Breast epithelium (tissue), 4 donors: ENCODE data around the gene GRP. TPM values are rescaled to one million over a fixed set of nuclear protein-coding genes. Genes with fewer than 3 reads are reported as not detected.

Source experiments
- DNase-seq, 2 donors: peaks; one replicate each; pipeline ENCODE4 v3.0.0-alpha.2; 2019; ENCODE audit warnings: low spot score in 2 of 2
- H3K27ac ChIP-seq, 2 donors: fragments of 200-600 bp; sonication (generic) in 1 of 2; one replicate each; pipeline ENCODE4 v1.5.1; 2016 to 2019; ENCODE audit warnings: mild to moderate bottlenecking in 1 of 2
- H3K27me3 ChIP-seq, 2 donors: fragments of 200-600 bp; sonication (generic) in 1 of 2; one replicate each; pipeline versions ENCODE4 v1.5.1 to v1.6.0; 2017 to 2019; ENCODE audit warnings: control low read depth in 1 of 2, mild to moderate bottlenecking in 1 of 2
- H3K36me3 ChIP-seq: fragments of 200-600 bp; one replicate; pipeline ENCODE4 v1.5.1; 2019
- H3K4me1 ChIP-seq, 2 donors: fragments of 200-600 bp; sonication (generic); one replicate each; pipeline ENCODE4 v1.5.1; 2016 to 2019; ENCODE audit warnings: control low read depth in 1 of 2
- H3K4me3 ChIP-seq, 3 donors: fragments of 200-600 bp; sonication (generic); 1 replicate in 2 of 3; 2 replicates in 1 of 3; pipeline ENCODE4 v1.5.1; 2016 to 2019; ENCODE audit warnings: mild to moderate bottlenecking in 3 of 3, moderate library complexity in 2 of 3
- H3K9me3 ChIP-seq, 2 donors: fragments of 200-600 bp; sonication (generic) in 1 of 2; one replicate each; pipeline ENCODE4 v1.5.1; 2016 to 2019; ENCODE audit warnings: control low read depth in 1 of 2
- CTCF ChIP-seq, 3 donors: fragments of 450-650 bp; IDR thresholded peaks; one replicate each; pipeline ENCODE4 v1.5.1; 2016 to 2017; ENCODE audit warnings: antibody characterized with exemption in 3 of 3, mild to moderate bottlenecking in 3 of 3, moderate library complexity in 3 of 3
- POLR2A ChIP-seq: fragments of 450-650 bp; IDR thresholded peaks from one replicate; pipeline ENCODE4 v1.6.1; 2016; ENCODE audit warnings: antibody characterized with exemption, mild to moderate bottlenecking, moderate library complexity
- POLR2AphosphoS5 ChIP-seq, 3 donors: sonication (generic); formaldehyde crosslinking; IDR thresholded peaks; one replicate each; pipeline ENCODE4 v1.6.1; 2017; ENCODE audit warnings: antibody characterized with exemption in 3 of 3
- intact Hi-C: fragments of 100-400 bp; cut with DNase I; formaldehyde crosslinking; loops from one replicate; pipeline ENCODE4 v1.15.1; 2023; ENCODE audit warnings: low total_unique reads
- total RNA-seq, 3 donors: library from RNA; depleted of rRNA; stranded (reverse); fragments of >200 nt; gene quantifications; one replicate each; pipeline ENCODE4 v1.1.0, GENCODE V29; 2016

Gene GRP
- total RNA-seq, 3 donors from 2014 or later = 1.6 to 4.7 TPM; not detected in 1

GRCh38 chr18:59264651-59265245, 44.8 kb downstream of the GRP start:
- no peak for DNase-seq
- peaks cover 0 to 65% of the 10 kb centered on the region in 2 donors for H3K27me3 ChIP-seq
- H3K4me1 ChIP-seq = no peaks in the 10 kb centered on the region
- intact Hi-C loops = no loop called here
- H3K27ac ChIP-seq = no peak overlapping the region
- TF ChIP-seq CTCF (IDR thresholded peaks at IDR 0.05) (no peak), POLR2AphosphoS5 (IDR thresholded peaks at IDR 0.05) (no peak)
- no peaks in the 10 kb centered on the region for H3K9me3 ChIP-seq
- peak overlapping the region in 2 of 3 donors; percentile 44 to 62 for H3K4me3 ChIP-seq
- H3K36me3 ChIP-seq = no peaks in the 10 kb centered on the region

GRCh38 chr18:59265246-59265973, 45.5 kb downstream of the GRP start:
- Histone ChIP-seq H3K9me3 (no peaks in the 10 kb centered on the region), H3K4me3 (peak overlapping the region; percentile 23 to 62 (median 44)), H3K4me1 (no peaks in the 10 kb centered on the region), H3K36me3 (no peaks in the 10 kb centered on the region), H3K27me3 (peaks cover 0 to 71% of the 10 kb centered on the region in 2 donors), H3K27ac (no peak overlapping the region)
- no peak for DNase-seq
- TF ChIP-seq POLR2A (no peak), CTCF (IDR thresholded peaks at IDR 0.05) (no peak), POLR2AphosphoS5 (IDR thresholded peaks at IDR 0.05) (no peak)
- intact Hi-C loops = no loop called here

GRCh38 chr18:59265974-59266369, 46.0 kb downstream of the GRP start:
- H3K27me3 ChIP-seq = peaks cover 0 to 77% of the 10 kb centered on the region in 2 donors
- no peaks in the 10 kb centered on the region for H3K4me1 ChIP-seq
- peak overlapping the region in 1 of 3 donors; percentile 62 for H3K4me3 ChIP-seq
- H3K36me3 ChIP-seq = no peaks in the 10 kb centered on the region
- DNase-seq = no peak
- no peaks in the 10 kb centered on the region for H3K9me3 ChIP-seq
- no peak overlapping the region for H3K27ac ChIP-seq
- intact Hi-C loops = no loop called here
- no peak for TF ChIP-seq POLR2A
- TF ChIP-seq POLR2AphosphoS5 (IDR thresholded peaks at IDR 0.05) = no peak
- TF ChIP-seq CTCF (IDR thresholded peaks at IDR 0.05) = no peak

GRCh38 chr18:59266459-59266858, 46.5 kb downstream of the GRP start:
- Histone ChIP-seq H3K36me3 (no peaks in the 10 kb centered on the region), H3K9me3 (no peaks in the 10 kb centered on the region), H3K4me3 (no peak overlapping the region), H3K27ac (no peak overlapping the region), H3K27me3 (peaks cover 0 to 81% of the 10 kb centered on the region in 2 donors), H3K4me1 (no peaks in the 10 kb centered on the region)
- intact Hi-C loops = no loop called here
- no peak for TF ChIP-seq CTCF (IDR thresholded peaks at IDR 0.05)
- TF ChIP-seq POLR2A = no peak
- TF ChIP-seq POLR2AphosphoS5 (IDR thresholded peaks at IDR 0.05) = no peak
- no peak for DNase-seq

- TF ChIP-seq POLR2AphosphoS5 (IDR thresholded peaks at IDR 0.05) (no peak), CTCF (IDR thresholded peaks at IDR 0.05) (no peak), POLR2A (no peak)
- DNase-seq = no peak
- Histone ChIP-seq H3K27me3 (peaks cover 0 to 86% of the 10 kb centered on the region in 2 donors), H3K36me3 (no peaks in the 10 kb centered on the region), H3K9me3 (no peaks in the 10 kb centered on the region), H3K4me1 (no peaks in the 10 kb centered on the region), H3K27ac (no peak overlapping the region), H3K4me3 (no peak overlapping the region)
- intact Hi-C loops = no loop called here
These were observed 47.0 kb downstream of the GRP start for GRCh38 chr18:59266886-59267502.
